Measurements from ENCODE around the gene SRPRB. TPM values are rescaled to one million over a fixed set of nuclear protein-coding genes. Genes with fewer than 3 reads are reported as not detected.

The SRPRB gene
- polyA plus RNA-seq, 2 of the 4 experiments (the other 2 are of a cell fraction), result 41.9 to 64.6 TPM

DNA sequence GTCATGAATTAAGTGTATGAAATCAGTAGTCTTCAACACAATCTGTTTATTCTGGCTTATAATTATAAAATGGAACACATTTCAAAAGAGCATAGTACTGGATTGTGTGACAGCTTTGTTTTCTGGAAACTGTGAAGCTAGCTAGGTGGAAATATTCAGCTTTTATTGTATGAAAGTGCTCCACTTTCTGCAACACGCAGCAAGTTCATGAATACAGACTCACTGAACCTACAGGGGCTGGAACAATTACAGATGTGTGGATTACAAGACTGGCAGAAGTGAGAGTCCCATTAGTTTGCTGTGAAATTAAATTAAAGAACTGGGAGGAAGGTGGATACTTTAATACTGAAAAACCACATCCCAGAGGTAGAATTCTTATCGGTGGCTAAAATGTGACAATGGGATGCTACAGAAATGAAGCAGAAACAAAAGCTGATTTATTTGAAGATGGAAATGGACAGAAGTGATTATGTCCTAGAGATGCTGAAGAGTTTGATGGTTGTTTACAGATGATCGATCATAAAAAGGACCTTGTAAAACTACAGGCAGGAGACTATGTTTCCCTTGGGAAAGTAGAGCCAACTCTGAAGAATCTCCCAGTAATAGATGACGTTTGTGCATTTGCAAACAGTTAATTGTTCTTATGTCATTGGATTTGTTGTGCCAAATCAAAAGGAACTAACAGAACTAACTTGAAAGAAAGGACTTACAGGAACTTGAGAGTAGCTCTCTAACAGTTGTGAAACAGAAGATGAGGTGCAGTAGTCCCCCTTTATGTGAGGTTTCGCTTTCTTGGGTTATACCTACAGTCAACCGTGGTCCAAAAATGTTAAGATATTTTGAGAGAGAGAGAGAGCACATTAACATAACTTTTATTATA lies 43.8 kb upstream of the SRPRB start:
- Histone ChIP-seq H3K27ac (no peak overlapping the region), H3K4me3 (no peak overlapping the region), H3K9me3 (no peaks in the 10 kb centered on the region), H3K4me1 (no peaks in the 10 kb centered on the region), H3K4me2 (no peak overlapping the region)
- CTCF ChIA-PET, result no interaction called here
- WGBS (ENCODE audit: missing lambda C conversion rate), result 47% methylated on average over 6 of the region's 6 CpGs
- TF ChIP-seq, protein P1, sequence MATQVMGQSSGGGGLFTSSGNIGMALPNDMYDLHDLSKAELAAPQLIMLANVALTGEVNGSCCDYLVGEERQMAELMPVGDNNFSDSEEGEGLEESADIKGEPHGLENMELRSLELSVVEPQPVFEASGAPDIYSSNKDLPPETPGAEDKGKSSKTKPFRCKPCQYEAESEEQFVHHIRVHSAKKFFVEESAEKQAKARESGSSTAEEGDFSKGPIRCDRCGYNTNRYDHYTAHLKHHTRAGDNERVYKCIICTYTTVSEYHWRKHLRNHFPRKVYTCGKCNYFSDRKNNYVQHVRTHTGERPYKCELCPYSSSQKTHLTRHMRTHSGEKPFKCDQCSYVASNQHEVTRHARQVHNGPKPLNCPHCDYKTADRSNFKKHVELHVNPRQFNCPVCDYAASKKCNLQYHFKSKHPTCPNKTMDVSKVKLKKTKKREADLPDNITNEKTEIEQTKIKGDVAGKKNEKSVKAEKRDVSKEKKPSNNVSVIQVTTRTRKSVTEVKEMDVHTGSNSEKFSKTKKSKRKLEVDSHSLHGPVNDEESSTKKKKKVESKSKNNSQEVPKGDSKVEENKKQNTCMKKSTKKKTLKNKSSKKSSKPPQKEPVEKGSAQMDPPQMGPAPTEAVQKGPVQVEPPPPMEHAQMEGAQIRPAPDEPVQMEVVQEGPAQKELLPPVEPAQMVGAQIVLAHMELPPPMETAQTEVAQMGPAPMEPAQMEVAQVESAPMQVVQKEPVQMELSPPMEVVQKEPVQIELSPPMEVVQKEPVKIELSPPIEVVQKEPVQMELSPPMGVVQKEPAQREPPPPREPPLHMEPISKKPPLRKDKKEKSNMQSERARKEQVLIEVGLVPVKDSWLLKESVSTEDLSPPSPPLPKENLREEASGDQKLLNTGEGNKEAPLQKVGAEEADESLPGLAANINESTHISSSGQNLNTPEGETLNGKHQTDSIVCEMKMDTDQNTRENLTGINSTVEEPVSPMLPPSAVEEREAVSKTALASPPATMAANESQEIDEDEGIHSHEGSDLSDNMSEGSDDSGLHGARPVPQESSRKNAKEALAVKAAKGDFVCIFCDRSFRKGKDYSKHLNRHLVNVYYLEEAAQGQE (IDR thresholded peaks at IDR 0.05), result no peak
- TF ChIP-seq, protein P2, sequence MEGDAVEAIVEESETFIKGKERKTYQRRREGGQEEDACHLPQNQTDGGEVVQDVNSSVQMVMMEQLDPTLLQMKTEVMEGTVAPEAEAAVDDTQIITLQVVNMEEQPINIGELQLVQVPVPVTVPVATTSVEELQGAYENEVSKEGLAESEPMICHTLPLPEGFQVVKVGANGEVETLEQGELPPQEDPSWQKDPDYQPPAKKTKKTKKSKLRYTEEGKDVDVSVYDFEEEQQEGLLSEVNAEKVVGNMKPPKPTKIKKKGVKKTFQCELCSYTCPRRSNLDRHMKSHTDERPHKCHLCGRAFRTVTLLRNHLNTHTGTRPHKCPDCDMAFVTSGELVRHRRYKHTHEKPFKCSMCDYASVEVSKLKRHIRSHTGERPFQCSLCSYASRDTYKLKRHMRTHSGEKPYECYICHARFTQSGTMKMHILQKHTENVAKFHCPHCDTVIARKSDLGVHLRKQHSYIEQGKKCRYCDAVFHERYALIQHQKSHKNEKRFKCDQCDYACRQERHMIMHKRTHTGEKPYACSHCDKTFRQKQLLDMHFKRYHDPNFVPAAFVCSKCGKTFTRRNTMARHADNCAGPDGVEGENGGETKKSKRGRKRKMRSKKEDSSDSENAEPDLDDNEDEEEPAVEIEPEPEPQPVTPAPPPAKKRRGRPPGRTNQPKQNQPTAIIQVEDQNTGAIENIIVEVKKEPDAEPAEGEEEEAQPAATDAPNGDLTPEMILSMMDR (IDR thresholded peaks at IDR 0.05), result no peak
- DNase-seq (ENCODE audit: low read depth in 1 of 2, low spot score in 1 of 2), result no peak
- POLR2A ChIA-PET, result no interaction called here
- FAIRE-seq, result no peak
- no peak for ATAC-seq

DNA sequence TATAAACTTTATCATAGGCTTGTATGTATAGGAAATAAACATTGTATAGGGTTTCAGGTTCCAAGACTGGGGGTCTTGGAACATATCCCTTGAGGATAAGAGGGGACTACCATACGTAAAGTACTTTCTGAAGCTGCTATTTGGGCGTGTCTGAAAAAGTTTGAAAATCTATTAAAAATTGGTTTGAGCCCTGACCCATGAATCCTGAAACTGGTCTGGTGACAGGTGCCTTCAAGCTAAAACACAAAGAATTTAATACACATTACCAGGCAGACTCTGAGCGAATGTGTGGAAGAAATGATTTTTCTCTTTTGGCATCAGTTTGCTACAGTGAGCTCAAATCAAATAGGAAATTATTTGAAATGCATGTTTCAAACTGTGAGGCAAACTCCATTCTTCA lies 43.1 kb upstream of the SRPRB start:
- Histone ChIP-seq H3K4me2 (no peak overlapping the region), H3K4me3 (no peak overlapping the region), H3K9me3 (no peaks in the 10 kb centered on the region), H3K27ac (no peak overlapping the region), H3K4me1 (no peaks in the 10 kb centered on the region)
- no peak for TF ChIP-seq MAFK (IDR thresholded peaks at IDR 0.05; ENCODE audit: partially characterized antibody)
- no peak for TF ChIP-seq CBX2 (IDR thresholded peaks at IDR 0.05; ENCODE audit: borderline replicate concordance, low read depth)
- no peak for TF ChIP-seq ZSCAN20 (CRISPR knock-in tag; IDR thresholded peaks at IDR 0.05)
- TF ChIP-seq MAZ (IDR thresholded peaks at IDR 0.05; ENCODE audit: borderline replicate concordance, low read depth, low read length), result no peak
- FAIRE-seq, result no peak
- no peak for ATAC-seq
- 60% methylated on average over 3 of the region's 3 CpGs for WGBS (ENCODE audit: missing lambda C conversion rate)
- no peak for DNase-seq (ENCODE audit: low read depth in 1 of 2, low spot score in 1 of 2)
- ChIA-PET CTCF (no interaction called here), POLR2A (no interaction called here)

DNA sequence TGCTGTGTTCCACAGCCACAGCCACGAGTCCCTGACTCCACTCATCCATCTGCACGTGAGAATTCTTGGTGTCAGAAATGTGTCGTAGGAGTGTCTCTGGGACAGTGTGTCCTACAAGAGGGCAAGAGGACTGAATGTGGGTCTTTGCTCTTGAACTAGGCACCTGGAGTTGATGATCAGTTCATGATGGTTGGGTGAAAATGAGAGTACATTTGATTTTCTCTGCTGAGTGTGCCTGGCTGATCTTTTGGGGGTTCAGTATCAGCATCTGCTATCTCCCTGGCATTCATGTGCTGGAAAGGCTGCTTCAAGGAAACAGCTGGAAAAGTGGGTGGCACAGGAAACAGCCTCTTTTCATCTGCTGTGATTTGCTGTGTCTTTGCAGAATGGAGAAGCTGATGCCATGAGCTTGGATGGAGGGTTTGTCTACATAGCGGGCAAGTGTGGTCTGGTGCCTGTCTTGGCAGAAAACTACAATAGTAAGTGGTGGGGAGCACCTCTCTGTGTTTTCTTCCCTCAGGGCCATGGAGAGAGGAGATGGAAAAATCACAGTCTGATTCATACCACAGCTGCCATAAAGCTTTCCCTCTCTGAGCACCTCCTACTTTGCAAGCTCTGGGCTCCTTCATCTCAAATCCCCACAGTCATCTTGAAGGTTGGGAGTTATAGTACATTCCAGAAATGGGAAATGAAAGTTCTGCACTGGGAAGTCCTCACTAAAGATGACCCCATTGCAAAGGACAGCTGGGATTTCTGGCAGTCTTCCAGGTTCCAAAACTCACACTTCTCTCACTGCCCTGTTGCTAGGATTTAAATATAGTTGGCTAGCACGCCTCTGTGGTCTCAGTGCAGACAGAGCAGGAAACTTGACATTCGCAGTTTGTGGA lies 41.6 kb upstream of the SRPRB start:
- DNase-seq (ENCODE audit: low read depth in 1 of 2, low spot score in 1 of 2) (no peak), ATAC-seq (no peak), FAIRE-seq (no peak)
- POLR2A ChIA-PET, result no interaction called here
- Histone ChIP-seq H3K4me1 (no peaks in the 10 kb centered on the region), H3K4me3 (no peak overlapping the region), H3K27ac (no peak overlapping the region), H3K9me3 (no peaks in the 10 kb centered on the region), H3K4me2 (no peak overlapping the region)
- TF ChIP-seq JUN (IDR thresholded peaks at IDR 0.05), result no peak
- TF ChIP-seq ESRRA (IDR thresholded peaks at IDR 0.05; ENCODE audit: borderline replicate concordance, low read length), result no peak
- TF ChIP-seq SREBF2 (IDR thresholded peaks at IDR 0.05), result no peak
- TF ChIP-seq MYC (IDR thresholded peaks at IDR 0.05; ENCODE audit: borderline replicate concordance, low read length), result no peak
- TF ChIP-seq EHMT2 (IDR thresholded peaks at IDR 0.05; ENCODE audit: low read depth), result no peak
- TF ChIP-seq CEBPB (IDR thresholded peaks at IDR 0.05), result no peak
- TF ChIP-seq CBX8 (IDR thresholded peaks at IDR 0.05), result no peak
- TF ChIP-seq HDAC2 (IDR thresholded peaks at IDR 0.05), result no peak
- TF ChIP-seq POLR2A (IDR thresholded peaks at IDR 0.05; ENCODE audit: low read length), result no peak
- CTCF ChIA-PET, result no interaction called here
- WGBS (ENCODE audit: missing lambda C conversion rate), result 53% methylated on average over 6 of the region's 6 CpGs

Measured in A549 (cell line).